Thyroid gland (tissue), 4 donors: ENCODE measurements around the gene GFRA4. TPM values are rescaled to one million over a fixed set of nuclear protein-coding genes. Genes with fewer than 3 reads are reported as not detected.

Experiments
- DNase-seq, 2 donors: peaks; one replicate each; pipeline ENCODE4 v3.0.0-alpha.2; 2019
- H3K27ac ChIP-seq, 3 donors: fragments of 200-600 bp; sonication (generic); 1 replicate in 2 of 3; 2 replicates in 1 of 3; pipeline ENCODE4 v1.5.1; 2016 to 2019; ENCODE audit warnings: mild to moderate bottlenecking in 1 of 3, moderate library complexity in 1 of 3
- H3K27me3 ChIP-seq: fragments of 200-600 bp; sonication (generic); one replicate; pipeline ENCODE4 v1.5.1; 2019
- H3K36me3 ChIP-seq, 2 donors: fragments of 200-600 bp; sonication (generic); one replicate each; pipeline ENCODE4 v1.5.1; 2016 to 2019
- H3K4me1 ChIP-seq, 2 donors: fragments of 200-600 bp; sonication (generic); one replicate each; pipeline ENCODE4 v1.5.1; 2017 to 2019
- H3K4me3 ChIP-seq, 3 donors: fragments of 200-600 bp; sonication (generic); replicated peaks in 1 of 3; 1 replicate in 2 of 3; 2 replicates in 1 of 3; pipeline ENCODE4 v1.5.1; 2016; ENCODE audit warnings: mild to moderate bottlenecking in 1 of 3
- H3K9me3 ChIP-seq: fragments of 200-600 bp; sonication (generic); one replicate; pipeline ENCODE4 v1.5.1; 2017
- CTCF ChIP-seq, 6 experiments: fragments of 200-600 bp in 3 of 6; fragments of 450-650 bp in 3 of 6; sonication (generic) in 3 of 6; IDR thresholded peaks; one replicate each; pipeline ENCODE4 v1.5.1; 2016 to 2019; ENCODE audit warnings: antibody characterized with exemption in 6 of 6, mild to moderate bottlenecking in 2 of 6, inconsistent platforms in 1 of 6, moderate library complexity in 1 of 6
- POLR2A ChIP-seq, 2 donors: fragments of 450-650 bp; IDR thresholded peaks; one replicate each; pipeline ENCODE4 v1.6.1; 2017; ENCODE audit warnings: antibody characterized with exemption in 2 of 2, mild to moderate bottlenecking in 2 of 2, moderate library complexity in 1 of 2
- WGBS, 2 donors: methylation state at CpG; one replicate each; pipeline ENCODE4 v1.1.5; 2017; 5-methylcytosine and 5-hydroxymethylcytosine counted together
- intact Hi-C: fragments of 100-400 bp; cut with DNase I; formaldehyde crosslinking; loops from one replicate; pipeline ENCODE4 v1.15.1; 2023
- total RNA-seq, 4 donors: library from RNA; depleted of rRNA; stranded (reverse); fragments of >200 nt; gene quantifications; one replicate each; pipeline ENCODE4 v1.2.3, GENCODE V29; 2016

The GFRA4 gene
- total RNA-seq, 4 donors from 2014 or later, result 0.81 to 3.0 (median 3.0) TPM; not detected in 1

DNA sequence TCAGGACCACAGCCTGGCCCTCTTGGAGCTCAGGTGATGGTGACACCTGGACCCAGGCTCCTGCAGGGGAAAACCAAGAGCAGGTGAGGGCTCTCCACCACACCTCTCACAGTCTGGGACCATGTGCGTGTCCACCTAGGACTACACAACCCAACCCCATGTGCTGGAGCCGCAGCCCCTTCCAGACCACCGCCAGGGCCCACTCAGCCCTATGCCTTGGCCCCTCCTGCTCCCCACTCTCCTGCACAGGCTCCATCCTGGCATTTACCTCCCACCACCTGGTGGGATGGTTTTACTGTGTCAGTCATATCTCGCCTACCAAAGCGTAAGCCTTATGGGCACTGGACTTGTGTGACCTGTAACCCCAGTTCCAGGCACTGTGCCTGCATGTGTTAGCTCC lies 31.7 kb upstream of the GFRA4 start:
- no peak for DNase-seq
- no peaks in the 10 kb centered on the region for H3K36me3 ChIP-seq
- H3K9me3 ChIP-seq, result no peaks in the 10 kb centered on the region
- intact Hi-C loops, result no loop called here
- TF ChIP-seq CTCF (IDR thresholded peaks at IDR 0.05) (no peak), POLR2A (IDR thresholded peaks at IDR 0.05) (no peak)
- H3K27me3 ChIP-seq, result no peaks in the 10 kb centered on the region
- no peak overlapping the region for H3K27ac ChIP-seq
- no peak overlapping the region for H3K4me3 ChIP-seq
- H3K4me1 ChIP-seq, result no peaks in the 10 kb centered on the region
- WGBS, 2 donors, result 94 to 100% methylated on average over 3 to 4 of the region's 5 CpGs

DNA sequence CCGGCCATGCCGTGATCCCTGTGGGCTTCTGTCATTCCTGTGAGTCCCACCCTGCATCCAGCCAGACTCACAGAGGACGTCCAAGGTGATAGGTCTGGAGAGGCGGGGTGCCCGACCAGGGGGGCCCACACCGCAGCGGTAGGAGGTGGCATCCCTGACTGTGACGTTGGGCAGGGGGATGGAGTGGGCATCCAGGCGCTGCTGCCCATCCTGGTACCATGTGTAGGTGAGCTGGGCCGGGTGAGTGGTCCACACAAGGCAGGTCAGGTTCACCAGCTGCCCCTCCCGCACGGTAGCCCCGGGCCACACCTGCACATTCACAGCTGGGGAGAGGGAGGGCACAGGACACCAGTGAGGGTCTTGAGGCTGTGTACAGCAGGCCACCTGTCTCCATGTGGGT lies 30.2 kb upstream of the GFRA4 start:
- TF ChIP-seq CTCF (IDR thresholded peaks at IDR 0.05), result no peak
- H3K27me3 ChIP-seq, result no peaks in the 10 kb centered on the region
- DNase-seq, result no peak

DNA sequence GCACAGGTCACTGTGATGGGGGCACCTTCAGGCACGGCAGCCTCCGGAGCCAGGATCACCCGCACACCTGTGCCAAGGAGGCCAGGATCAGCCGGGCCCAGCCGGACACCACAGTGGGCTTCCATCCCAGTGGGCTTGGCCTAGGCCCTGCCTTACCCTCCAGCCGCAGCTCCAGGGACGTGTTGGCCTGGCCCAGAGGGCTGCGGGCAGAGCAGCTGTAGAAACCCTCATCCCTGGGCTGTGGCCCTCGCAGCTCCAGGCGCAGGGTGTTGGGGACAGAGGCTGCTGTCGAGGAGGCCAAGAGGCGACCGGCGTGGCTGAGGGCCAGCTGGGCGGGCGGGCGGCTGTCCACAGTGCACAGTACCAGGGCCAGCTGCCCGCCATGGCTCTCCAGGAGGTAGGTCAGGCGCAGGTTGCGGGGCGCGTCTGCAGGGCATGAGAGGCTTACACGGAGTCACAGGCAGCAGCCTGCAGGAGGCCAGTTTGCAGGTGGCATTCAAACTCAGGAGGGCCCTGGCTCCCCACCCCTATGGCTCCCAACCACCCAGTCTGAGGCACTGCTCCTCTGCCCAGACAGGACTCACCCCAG lies 29.6 kb upstream of the GFRA4 start:
- no peak for DNase-seq
- Histone ChIP-seq H3K36me3 (no peaks in the 10 kb centered on the region), H3K4me1 (no peaks in the 10 kb centered on the region), H3K9me3 (no peaks in the 10 kb centered on the region), H3K27me3 (no peaks in the 10 kb centered on the region), H3K27ac (no peak overlapping the region), H3K4me3 (no peak overlapping the region)
- 87 to 96% methylated on average over 12 to 14 of the region's 23 CpGs for WGBS, 2 donors
- no peak for TF ChIP-seq CTCF (IDR thresholded peaks at IDR 0.05)
- no peak for TF ChIP-seq POLR2A (IDR thresholded peaks at IDR 0.05)
- intact Hi-C loops, result no loop called here

More for the DNA sequence above, 30.2 kb upstream of the GFRA4 start:
- Histone ChIP-seq H3K36me3 (no peaks in the 10 kb centered on the region), H3K4me3 (no peak overlapping the region), H3K27ac (no peak overlapping the region), H3K9me3 (no peaks in the 10 kb centered on the region), H3K4me1 (no peaks in the 10 kb centered on the region)
- intact Hi-C loops, result no loop called here
- WGBS, 2 donors, result 76 to 100% methylated on average over 3 of the region's 13 CpGs

DNA sequence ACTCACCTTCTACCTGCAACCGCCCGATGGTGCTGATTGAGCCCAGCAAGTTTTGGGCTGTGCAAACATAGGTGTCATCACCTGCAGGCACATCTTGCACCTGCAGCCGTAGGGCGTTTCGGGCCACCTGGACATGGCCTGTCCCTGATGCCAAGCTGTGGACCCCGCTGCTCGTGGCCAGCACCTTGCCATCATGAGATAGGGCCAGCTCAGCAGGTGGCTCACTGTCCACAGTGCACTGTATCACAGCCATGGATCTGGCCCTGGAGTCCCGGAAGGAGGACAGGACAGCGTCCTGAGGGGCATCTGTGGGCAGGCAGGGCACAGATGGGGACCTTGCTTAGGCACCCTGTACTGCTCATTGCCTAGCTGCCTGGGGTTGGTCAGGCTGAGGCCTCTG lies 28.7 kb upstream of the GFRA4 start:
- no peak for DNase-seq
- Histone ChIP-seq H3K36me3 (no peaks in the 10 kb centered on the region), H3K27me3 (no peaks in the 10 kb centered on the region), H3K4me3 (no peak overlapping the region), H3K9me3 (no peaks in the 10 kb centered on the region), H3K27ac (no peak overlapping the region), H3K4me1 (peaks cover 6 to 9% of the 10 kb centered on the region in 2 donors)
- 90 to 98% methylated on average over 7 of the region's 9 CpGs for WGBS, 2 donors
- TF ChIP-seq POLR2A (IDR thresholded peaks at IDR 0.05), result no peak
- no peak for TF ChIP-seq CTCF (IDR thresholded peaks at IDR 0.05)
- intact Hi-C loops, result no loop called here

- no peak for DNase-seq
- 92 to 94% methylated on average over 9 to 16 of the region's 16 CpGs for WGBS, 2 donors
- intact Hi-C loops, result no loop called here
- Histone ChIP-seq H3K27ac (no peak overlapping the region), H3K4me3 (no peak overlapping the region), H3K36me3 (no peaks in the 10 kb centered on the region), H3K4me1 (peaks cover 10 to 14% of the 10 kb centered on the region in 2 donors), H3K9me3 (no peaks in the 10 kb centered on the region), H3K27me3 (no peaks in the 10 kb centered on the region)
- TF ChIP-seq CTCF (IDR thresholded peaks at IDR 0.05), result no peak
- TF ChIP-seq POLR2A (IDR thresholded peaks at IDR 0.05), result no peak
Observed at GRCh38 chr20:3691306-3691705, 28.1 kb upstream of the GFRA4 start.
